Natural killer cell (primary cell): ENCODE data around the gene HEXD. TPM values are rescaled to one million over a fixed set of nuclear protein-coding genes. Genes with fewer than 3 reads are reported as not detected.

Source experiments
- ATAC-seq, 3 donors: fragments of 150-1000 bp in 2 of 3; fragments of 200-7000 bp in 1 of 3; cut with Tn5 transposase; 1 replicate in 1 of 3; 2 replicates in 2 of 3; pipeline ENCODE4 v1.10.0; 2021; ENCODE audit warnings: mild to moderate bottlenecking in 2 of 3, moderate library complexity in 2 of 3
- DNase-seq, 2 donors: peaks; one replicate each; pipeline versions ENCODE4 v3.0.0 to v3.0.0-alpha.2; 2013 to 2021; ENCODE audit warnings: mixed read lengths in 1 of 2
- H3K27ac ChIP-seq: one replicate; pipeline ENCODE4 v1.5.1; 2013; ENCODE audit warnings: mild to moderate bottlenecking, low read length
- H3K27me3 ChIP-seq: one replicate; pipeline ENCODE4 v1.6.1; 2013; ENCODE audit warnings: low read length; ENCODE audit not compliant: control insufficient read depth, insufficient read depth
- H3K36me3 ChIP-seq: one replicate; pipeline ENCODE4 v1.6.1; 2013; ENCODE audit warnings: low read length; ENCODE audit not compliant: control insufficient read depth, insufficient read depth
- H3K4me1 ChIP-seq: one replicate; pipeline ENCODE4 v1.6.1; 2013; ENCODE audit warnings: low read length; ENCODE audit not compliant: control insufficient read depth, insufficient read depth
- H3K4me3 ChIP-seq: one replicate; pipeline ENCODE4 v1.5.1; 2013; ENCODE audit warnings: low read length
- H3K9me3 ChIP-seq: one replicate; pipeline ENCODE4 v1.6.1; 2013; ENCODE audit warnings: low read length; ENCODE audit not compliant: control insufficient read depth, insufficient read depth
- H3K27ac Mint-ChIP-seq, 2 donors: one replicate each; pipeline ENCODE4 v1.8.0; 2022; ENCODE audit warnings: mild to moderate bottlenecking in 2 of 2, mixed read lengths in 2 of 2, moderate library complexity in 1 of 2
- H3K27me3 Mint-ChIP-seq, 2 donors: one replicate each; pipeline ENCODE4 v1.8.0; 2022; ENCODE audit warnings: low read depth in 2 of 2, mixed read lengths in 2 of 2
- H3K36me3 Mint-ChIP-seq: one replicate; pipeline ENCODE4 v1.8.0; 2022; ENCODE audit warnings: mixed read lengths
- H3K4me1 Mint-ChIP-seq, 2 donors: one replicate each; pipeline ENCODE4 v1.8.0; 2022; ENCODE audit warnings: mixed read lengths in 2 of 2
- H3K4me3 Mint-ChIP-seq: one replicate; pipeline ENCODE4 v1.8.0; 2022; ENCODE audit warnings: mild to moderate bottlenecking, moderate library complexity, mixed read lengths
- H3K9me3 Mint-ChIP-seq, 2 donors: one replicate each; pipeline ENCODE4 v1.8.0; 2022; ENCODE audit warnings: mixed read lengths in 2 of 2
- WGBS: methylation state at CpG from one replicate; pipeline ENCODE4 v1.1.7; 2013; ENCODE audit warnings: missing lambda C conversion rate; ENCODE audit not compliant: insufficient coverage; 5-methylcytosine and 5-hydroxymethylcytosine counted together
- intact Hi-C: fragments of 100-400 bp; cut with micrococcal nuclease; formaldehyde crosslinking; loops from one replicate; pipeline ENCODE4 v1.14.2; 2022
- total RNA-seq, 4 donors: library from RNA; stranded (reverse); fragments of 120-200 nt in 1 of 4; gene quantifications; one replicate each; pipeline versions ENCODE4 v1.2.3 to v1.2.4, GENCODE V29; 2013 to 2022
- TF ChIP-seq, protein P1 (sequence below): fragments of 200-600 bp; IDR thresholded peaks from one replicate; pipeline ENCODE4 v1.8.0; 2022; ENCODE audit warnings: antibody characterized with exemption

Gene HEXD
- total RNA-seq, 3 donors from 2014 or later (not counting 1 experiment from before 2014, with no cell fraction given) = 35.7 to 57.4 (median 51.5) TPM

DNA sequence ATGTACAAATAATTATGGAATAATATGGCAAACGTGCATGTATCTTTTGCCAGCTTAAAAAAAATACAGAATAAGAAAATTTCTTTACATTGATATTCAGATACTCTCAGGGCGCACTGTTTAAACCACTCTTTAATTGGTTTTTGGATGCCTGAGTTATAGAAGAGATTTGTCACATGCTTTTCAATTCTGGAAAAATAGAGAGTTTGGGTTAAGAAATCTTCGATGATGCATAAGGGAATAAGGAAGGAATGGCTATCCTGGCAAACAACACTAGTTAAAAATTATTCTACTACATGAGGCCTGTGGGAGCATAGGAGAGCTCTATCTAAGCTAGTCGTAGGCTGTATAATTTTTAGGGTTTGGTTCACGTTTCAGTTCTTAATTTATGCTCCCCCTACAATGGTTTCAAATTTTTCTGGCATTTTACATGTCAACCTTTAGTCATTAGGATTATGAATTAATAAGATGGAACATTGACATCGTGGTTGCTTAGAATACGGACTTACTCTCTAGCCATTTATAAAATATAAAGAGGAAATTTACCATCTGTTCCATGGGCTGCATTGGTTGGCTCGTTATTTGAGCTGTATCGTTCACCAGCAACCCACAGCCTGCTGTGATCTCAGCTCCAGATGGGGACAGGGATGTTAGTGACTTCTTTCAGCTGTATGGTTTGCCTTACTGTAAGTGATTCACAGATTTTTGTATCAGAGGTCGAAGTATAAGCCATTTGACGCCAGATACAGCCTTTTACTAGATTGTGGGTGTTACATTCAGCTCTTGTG is 56.3 kb downstream of the HEXD start:
- TF ChIP-seq, protein P1, sequence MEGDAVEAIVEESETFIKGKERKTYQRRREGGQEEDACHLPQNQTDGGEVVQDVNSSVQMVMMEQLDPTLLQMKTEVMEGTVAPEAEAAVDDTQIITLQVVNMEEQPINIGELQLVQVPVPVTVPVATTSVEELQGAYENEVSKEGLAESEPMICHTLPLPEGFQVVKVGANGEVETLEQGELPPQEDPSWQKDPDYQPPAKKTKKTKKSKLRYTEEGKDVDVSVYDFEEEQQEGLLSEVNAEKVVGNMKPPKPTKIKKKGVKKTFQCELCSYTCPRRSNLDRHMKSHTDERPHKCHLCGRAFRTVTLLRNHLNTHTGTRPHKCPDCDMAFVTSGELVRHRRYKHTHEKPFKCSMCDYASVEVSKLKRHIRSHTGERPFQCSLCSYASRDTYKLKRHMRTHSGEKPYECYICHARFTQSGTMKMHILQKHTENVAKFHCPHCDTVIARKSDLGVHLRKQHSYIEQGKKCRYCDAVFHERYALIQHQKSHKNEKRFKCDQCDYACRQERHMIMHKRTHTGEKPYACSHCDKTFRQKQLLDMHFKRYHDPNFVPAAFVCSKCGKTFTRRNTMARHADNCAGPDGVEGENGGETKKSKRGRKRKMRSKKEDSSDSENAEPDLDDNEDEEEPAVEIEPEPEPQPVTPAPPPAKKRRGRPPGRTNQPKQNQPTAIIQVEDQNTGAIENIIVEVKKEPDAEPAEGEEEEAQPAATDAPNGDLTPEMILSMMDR = no peak

GRCh38 chr17:82475458-82475857 is 57.3 kb downstream of the HEXD start:
- 98% methylated on average over 8 of the region's 8 CpGs for WGBS
- Mint-ChIP-seq H3K4me1 (peaks cover 15 to 16% of the 10 kb centered on the region in 2 donors), H3K27ac (no peak overlapping the region), H3K9me3 (no peaks in the 10 kb centered on the region), H3K36me3 (no peaks in the 10 kb centered on the region), H3K27me3 (no peaks in the 10 kb centered on the region), H3K4me3 (no peak overlapping the region)
- no peak for DNase-seq
- TF ChIP-seq, protein P1 = no peak
- no peak for ATAC-seq
- intact Hi-C loops = no loop called here
- Histone ChIP-seq H3K36me3 (peaks cover 50% of the 10 kb centered on the region), H3K9me3 (no peaks in the 10 kb centered on the region), H3K27ac (no peak overlapping the region), H3K4me3 (no peak overlapping the region), H3K4me1 (peaks cover 20% of the 10 kb centered on the region), H3K27me3 (no peaks in the 10 kb centered on the region)

More for the DNA sequence above, 56.3 kb downstream of the HEXD start:
- no peaks in the 10 kb centered on the region for H3K36me3 Mint-ChIP-seq
- WGBS = 98% methylated on average over 6 of the region's 11 CpGs
- no peaks in the 10 kb centered on the region for H3K9me3 ChIP-seq
- H3K36me3 ChIP-seq = peaks cover 44% of the 10 kb centered on the region
- no peaks in the 10 kb centered on the region for H3K9me3 Mint-ChIP-seq
- peaks cover 18% of the 10 kb centered on the region for H3K4me1 ChIP-seq
- peak overlapping the region in 1 of 2 donors; percentile 4 for H3K27ac Mint-ChIP-seq
- no peak for ATAC-seq
- H3K27me3 ChIP-seq = no peaks in the 10 kb centered on the region
- H3K4me3 ChIP-seq = no peak overlapping the region
- peaks cover 14 to 15% of the 10 kb centered on the region in 2 donors for H3K4me1 Mint-ChIP-seq
- no peak overlapping the region for H3K4me3 Mint-ChIP-seq
- H3K27ac ChIP-seq = no peak overlapping the region
- DNase-seq = no peak
- intact Hi-C loops = no loop called here
- no peaks in the 10 kb centered on the region for H3K27me3 Mint-ChIP-seq

DNA sequence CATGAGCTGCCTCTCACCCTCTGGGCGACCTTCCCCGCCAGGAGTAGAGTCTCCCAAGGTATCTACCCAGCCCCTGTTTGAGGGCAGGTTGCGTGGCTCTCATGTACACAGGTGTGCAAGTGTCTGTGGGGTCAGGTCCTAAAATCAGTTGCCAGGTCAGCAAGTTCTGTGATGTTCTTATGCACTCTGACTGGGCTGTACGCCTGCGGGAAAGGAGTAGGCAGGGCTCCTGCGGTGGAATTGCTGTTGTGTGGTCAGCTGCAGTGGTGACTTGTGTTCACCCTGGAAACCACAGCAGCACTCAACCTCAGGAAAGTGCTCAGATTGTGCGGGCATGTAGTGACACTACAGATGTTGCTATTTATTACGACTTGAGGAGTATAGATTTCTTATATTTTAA is 59.8 kb downstream of the HEXD start:
- 51% methylated on average over 8 of the region's 8 CpGs for WGBS

More for the DNA sequence above, 59.8 kb downstream of the HEXD start:
- Mint-ChIP-seq H3K9me3 (no peaks in the 10 kb centered on the region), H3K36me3 (no peaks in the 10 kb centered on the region), H3K4me1 (peaks cover 15 to 16% of the 10 kb centered on the region in 2 donors), H3K4me3 (no peak overlapping the region), H3K27ac (peak overlapping the region; percentile 9 to 49), H3K27me3 (no peaks in the 10 kb centered on the region)
- DNase-seq (no peak), ATAC-seq (peak in 1 of 3 donors; percentile 34)
- TF ChIP-seq, protein P1 = no peak
- intact Hi-C loops = no loop called here
- no peaks in the 10 kb centered on the region for H3K9me3 ChIP-seq
- H3K4me3 ChIP-seq = no peak overlapping the region
- H3K4me1 ChIP-seq = peaks cover 20% of the 10 kb centered on the region
- no peaks in the 10 kb centered on the region for H3K27me3 ChIP-seq
- peaks cover 52% of the 10 kb centered on the region for H3K36me3 ChIP-seq
- H3K27ac ChIP-seq = no peak overlapping the region
